HepG2 (cell line): ENCODE data around the gene IMPACT. TPM values are rescaled to one million over a fixed set of nuclear protein-coding genes. Genes with fewer than 3 reads are reported as not detected.
A peak's percentile ranks its signal among the peaks of the same experiment; 100 is the strongest.

Experiments used
- ATRX ChIP-seq: sonication (generic); formaldehyde crosslinking; IDR thresholded peaks from 2 replicates; pipeline ENCODE4 v1.4.0; 2020; ENCODE audit warnings: missing genetic modification reagents, borderline replicate concordance
- HHEX ChIP-seq: IDR thresholded peaks from 2 replicates; pipeline ENCODE4 v1.6.1; 2016; ENCODE audit warnings: control low read depth
- HMG20A ChIP-seq: IDR thresholded peaks from 2 replicates; pipeline ENCODE4 v1.6.1; 2016; ENCODE audit warnings: borderline replicate concordance
- MAFF ChIP-seq: IDR thresholded peaks from 2 replicates; pipeline ENCODE4 v1.6.1; 2011; ENCODE audit warnings: low read depth, low read length, improper control_type of control experiment
- MAFK ChIP-seq, 2 experiments: IDR thresholded peaks in 1 of 2; conservative IDR thresholded peaks in 1 of 2; 2 replicates each; pipeline ENCODE4 v1.6.1; 2011; ENCODE audit warnings: improper control_type of control experiment in 2 of 2, low read length in 2 of 2
- NFYB ChIP-seq: sonication (generic); formaldehyde crosslinking; IDR thresholded peaks from 2 replicates; pipeline ENCODE4 v1.4.0; 2020; ENCODE audit warnings: missing genetic modification reagents
- PHF20 ChIP-seq: sonication (generic); formaldehyde crosslinking; IDR thresholded peaks from 2 replicates; pipeline ENCODE4 v1.5.0; 2020; ENCODE audit warnings: mild to moderate bottlenecking, missing genetic modification reagents
- ZC3H13 ChIP-seq: sonication (generic); formaldehyde crosslinking; IDR thresholded peaks from 2 replicates; pipeline ENCODE4 v1.8.1; 2023; ENCODE audit warnings: mild to moderate bottlenecking, missing genetic modification reagents, moderate library complexity
- ZMYM4 ChIP-seq: sonication (generic); formaldehyde crosslinking; IDR thresholded peaks from 2 replicates; pipeline ENCODE4 v1.8.1; 2023; ENCODE audit warnings: mild to moderate bottlenecking, missing genetic modification reagents
- ZNF432 ChIP-seq: sonication (generic); formaldehyde crosslinking; IDR thresholded peaks from 2 replicates; pipeline ENCODE4 v1.5.0; 2020; ENCODE audit warnings: missing genetic modification reagents, mild to moderate bottlenecking, borderline replicate concordance
- ZNF563 ChIP-seq: sonication (generic); formaldehyde crosslinking; IDR thresholded peaks from 2 replicates; pipeline ENCODE4 v1.8.0; 2022; ENCODE audit warnings: mild to moderate bottlenecking, moderate library complexity, missing genetic modification reagents
- polyA plus RNA-seq, 8 experiments: library from polyadenylated mRNA; depleted of rRNA in 3 of 8; stranded (reverse) in 7 of 8; unstranded in 1 of 8; fragments of >200 nt; fragmentation: Illumina TruSeq in 4 of 8; extraction: Trizol in 4 of 8; gene quantifications; 2 replicates each; pipeline versions ENCODE4 v1.2.1 to v1.2.3, GENCODE V29; 2011 to 2016; ENCODE audit warnings: low read depth in 4 of 8, missing spikeins in 1 of 8, mixed read lengths in 1 of 8; ENCODE audit not compliant: insufficient read depth in 1 of 8
- total RNA-seq, 5 experiments: library from RNA; depleted of rRNA; stranded (reverse); fragments of >200 nt; fragmentation: Illumina TruSeq; extraction: Trizol; gene quantifications; 2 replicates each; pipeline ENCODE4 v1.2.3, GENCODE V29; 2016; ENCODE audit warnings: low read depth in 1 of 5
- TF ChIP-seq, protein P1 (sequence below): sonication (generic); formaldehyde crosslinking; IDR thresholded peaks from 2 replicates; pipeline ENCODE4 v1.5.1; 2020; ENCODE audit warnings: missing genetic modification reagents, mild to moderate bottlenecking, borderline replicate concordance
- TF ChIP-seq, protein P2 (sequence below): sonication (generic); formaldehyde crosslinking; IDR thresholded peaks from 2 replicates; pipeline ENCODE4 v1.8.0; 2022; ENCODE audit warnings: mild to moderate bottlenecking, missing genetic modification reagents, borderline replicate concordance
- TF ChIP-seq, protein P3 (sequence below): IDR thresholded peaks from 2 replicates; pipeline ENCODE4 v1.6.1; 2012; ENCODE audit warnings: low read depth, low read length, improper control_type of control experiment
- TF ChIP-seq, protein P4 (sequence below): sonication (generic); formaldehyde crosslinking; conservative IDR thresholded peaks from 2 replicates; pipeline ENCODE4 v1.8.0; 2022; ENCODE audit warnings: missing genetic modification reagents
- TF ChIP-seq, protein P5 (sequence below): IDR thresholded peaks from 2 replicates; pipeline ENCODE4 v1.6.1; 2018; ENCODE audit warnings: missing genetic modification reagents
- TF ChIP-seq, protein P6 (sequence below): sonication (generic); formaldehyde crosslinking; IDR thresholded peaks from 2 replicates; pipeline ENCODE4 v1.4.0; 2020; ENCODE audit warnings: mild to moderate bottlenecking, missing genetic modification reagents

Gene IMPACT
- total and polyA plus RNA-seq, 2 of the 13 experiments (the other 11 are each of a cell fraction or from before 2014, with no cell fraction given) = 5.0 to 7.7 TPM

DNA sequence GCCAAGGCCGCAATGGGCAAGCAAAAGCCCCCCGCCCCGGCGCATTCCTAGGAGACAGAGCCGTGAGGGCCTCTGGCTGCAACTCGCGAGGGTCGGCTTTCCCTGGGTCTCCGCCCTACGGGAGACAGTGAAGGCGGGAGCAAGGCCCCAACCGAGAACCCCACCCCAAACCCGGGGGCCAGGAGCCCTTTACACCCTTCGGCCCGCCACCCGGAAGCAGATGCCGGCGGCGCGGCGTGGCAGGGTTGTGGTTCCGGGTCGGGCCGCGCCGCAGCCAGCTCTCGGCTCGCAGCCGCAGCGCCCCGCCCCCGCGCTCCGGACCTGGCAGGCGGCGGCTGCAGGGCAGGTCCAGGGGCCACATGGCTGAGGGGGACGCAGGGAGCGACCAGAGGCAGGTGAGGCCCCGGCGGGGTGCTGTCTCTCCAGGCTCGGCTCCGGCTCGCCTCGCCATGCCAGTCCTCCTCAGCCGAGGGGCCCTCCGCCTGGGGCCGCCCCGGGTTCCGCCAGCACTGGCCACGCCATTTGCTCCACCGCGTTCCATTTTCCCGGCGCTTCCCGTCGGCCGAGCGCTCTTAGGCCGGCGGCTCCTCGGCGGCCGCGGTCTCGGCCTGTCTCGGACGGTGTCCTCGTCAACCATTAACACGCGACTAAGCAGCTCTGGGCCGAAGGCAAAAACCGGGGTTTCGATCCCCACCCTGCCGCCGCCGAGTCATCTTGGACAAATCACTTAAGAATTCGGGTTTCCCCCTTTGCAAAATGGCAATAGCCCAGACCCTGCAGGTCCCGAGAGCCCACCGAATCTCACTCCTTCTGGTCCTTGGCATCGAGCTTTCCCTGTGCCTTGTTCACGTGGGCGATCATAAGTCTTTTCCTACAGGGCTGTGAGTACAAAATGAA, at the start of gene IMPACT (continued):
- TF ChIP-seq ZNF432 = no peak
- TF ChIP-seq, protein P1, sequence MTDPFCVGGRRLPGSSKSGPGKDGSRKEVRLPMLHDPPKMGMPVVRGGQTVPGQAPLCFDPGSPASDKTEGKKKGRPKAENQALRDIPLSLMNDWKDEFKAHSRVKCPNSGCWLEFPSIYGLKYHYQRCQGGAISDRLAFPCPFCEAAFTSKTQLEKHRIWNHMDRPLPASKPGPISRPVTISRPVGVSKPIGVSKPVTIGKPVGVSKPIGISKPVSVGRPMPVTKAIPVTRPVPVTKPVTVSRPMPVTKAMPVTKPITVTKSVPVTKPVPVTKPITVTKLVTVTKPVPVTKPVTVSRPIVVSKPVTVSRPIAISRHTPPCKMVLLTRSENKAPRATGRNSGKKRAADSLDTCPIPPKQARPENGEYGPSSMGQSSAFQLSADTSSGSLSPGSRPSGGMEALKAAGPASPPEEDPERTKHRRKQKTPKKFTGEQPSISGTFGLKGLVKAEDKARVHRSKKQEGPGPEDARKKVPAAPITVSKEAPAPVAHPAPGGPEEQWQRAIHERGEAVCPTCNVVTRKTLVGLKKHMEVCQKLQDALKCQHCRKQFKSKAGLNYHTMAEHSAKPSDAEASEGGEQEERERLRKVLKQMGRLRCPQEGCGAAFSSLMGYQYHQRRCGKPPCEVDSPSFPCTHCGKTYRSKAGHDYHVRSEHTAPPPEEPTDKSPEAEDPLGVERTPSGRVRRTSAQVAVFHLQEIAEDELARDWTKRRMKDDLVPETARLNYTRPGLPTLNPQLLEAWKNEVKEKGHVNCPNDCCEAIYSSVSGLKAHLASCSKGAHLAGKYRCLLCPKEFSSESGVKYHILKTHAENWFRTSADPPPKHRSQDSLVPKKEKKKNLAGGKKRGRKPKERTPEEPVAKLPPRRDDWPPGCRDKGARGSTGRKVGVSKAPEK (CRISPR knock-in tag) = no peak
- TF ChIP-seq, protein P2, sequence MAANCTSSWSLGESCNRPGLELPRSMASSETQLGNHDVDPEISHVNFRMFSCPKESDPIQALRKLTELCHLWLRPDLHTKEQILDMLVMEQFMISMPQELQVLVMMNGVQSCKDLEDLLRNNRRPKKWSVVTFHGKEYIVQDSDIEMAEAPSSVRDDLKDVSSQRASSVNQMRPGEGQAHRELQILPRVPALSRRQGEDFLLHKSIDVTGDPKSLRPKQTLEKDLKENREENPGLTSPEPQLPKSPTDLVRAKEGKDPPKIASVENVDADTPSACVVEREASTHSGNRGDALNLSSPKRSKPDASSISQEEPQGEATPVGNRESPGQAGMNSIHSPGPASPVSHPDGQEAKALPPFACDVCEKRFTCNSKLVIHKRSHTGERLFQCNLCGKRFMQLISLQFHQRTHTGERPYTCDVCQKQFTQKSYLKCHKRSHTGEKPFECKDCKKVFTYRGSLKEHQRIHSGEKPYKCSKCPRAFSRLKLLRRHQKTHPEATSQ (CRISPR knock-in tag) = no peak
- TF ChIP-seq ZMYM4 (CRISPR knock-in tag) = peak; percentile 85
- peak; percentile 81 for TF ChIP-seq ZNF563 (CRISPR knock-in tag)
- TF ChIP-seq, protein P3, sequence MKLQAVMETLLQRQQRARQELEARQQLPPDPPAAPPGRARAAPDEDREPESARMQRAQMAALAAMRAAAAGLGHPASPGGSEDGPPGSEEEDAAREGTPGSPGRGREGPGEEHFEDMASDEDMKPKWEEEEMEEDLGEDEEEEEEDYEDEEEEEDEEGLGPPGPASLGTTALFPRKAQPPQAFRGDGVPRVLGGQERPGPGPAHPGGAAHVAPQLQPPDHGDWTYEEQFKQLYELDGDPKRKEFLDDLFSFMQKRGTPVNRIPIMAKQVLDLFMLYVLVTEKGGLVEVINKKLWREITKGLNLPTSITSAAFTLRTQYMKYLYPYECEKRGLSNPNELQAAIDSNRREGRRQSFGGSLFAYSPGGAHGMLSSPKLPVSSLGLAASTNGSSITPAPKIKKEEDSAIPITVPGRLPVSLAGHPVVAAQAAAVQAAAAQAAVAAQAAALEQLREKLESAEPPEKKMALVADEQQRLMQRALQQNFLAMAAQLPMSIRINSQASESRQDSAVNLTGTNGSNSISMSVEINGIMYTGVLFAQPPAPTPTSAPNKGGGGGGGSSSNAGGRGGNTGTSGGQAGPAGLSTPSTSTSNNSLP = no peak
- TF ChIP-seq MAFF = no peak
- TF ChIP-seq NFYB = no peak
- TF ChIP-seq MAFK (conservative IDR thresholded peaks at IDR 0.05 in 1 of 2, IDR thresholded peaks at IDR 0.05 in 1 of 2; ENCODE audit: low read length in 2 of 2) = no peak
- TF ChIP-seq, protein P4, sequence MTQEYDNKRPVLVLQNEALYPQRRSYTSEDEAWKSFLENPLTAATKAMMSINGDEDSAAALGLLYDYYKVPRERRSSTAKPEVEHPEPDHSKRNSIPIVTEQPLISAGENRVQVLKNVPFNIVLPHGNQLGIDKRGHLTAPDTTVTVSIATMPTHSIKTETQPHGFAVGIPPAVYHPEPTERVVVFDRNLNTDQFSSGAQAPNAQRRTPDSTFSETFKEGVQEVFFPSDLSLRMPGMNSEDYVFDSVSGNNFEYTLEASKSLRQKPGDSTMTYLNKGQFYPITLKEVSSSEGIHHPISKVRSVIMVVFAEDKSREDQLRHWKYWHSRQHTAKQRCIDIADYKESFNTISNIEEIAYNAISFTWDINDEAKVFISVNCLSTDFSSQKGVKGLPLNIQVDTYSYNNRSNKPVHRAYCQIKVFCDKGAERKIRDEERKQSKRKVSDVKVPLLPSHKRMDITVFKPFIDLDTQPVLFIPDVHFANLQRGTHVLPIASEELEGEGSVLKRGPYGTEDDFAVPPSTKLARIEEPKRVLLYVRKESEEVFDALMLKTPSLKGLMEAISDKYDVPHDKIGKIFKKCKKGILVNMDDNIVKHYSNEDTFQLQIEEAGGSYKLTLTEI = no peak
- no peak for TF ChIP-seq HMG20A (CRISPR knock-in tag)
- TF ChIP-seq ATRX (CRISPR knock-in tag) = no peak
- peak; percentile 68 for TF ChIP-seq PHF20
- no peak for TF ChIP-seq HHEX (CRISPR knock-in tag)
- no peak for TF ChIP-seq ZC3H13 (CRISPR knock-in tag)
- TF ChIP-seq, protein P5, sequence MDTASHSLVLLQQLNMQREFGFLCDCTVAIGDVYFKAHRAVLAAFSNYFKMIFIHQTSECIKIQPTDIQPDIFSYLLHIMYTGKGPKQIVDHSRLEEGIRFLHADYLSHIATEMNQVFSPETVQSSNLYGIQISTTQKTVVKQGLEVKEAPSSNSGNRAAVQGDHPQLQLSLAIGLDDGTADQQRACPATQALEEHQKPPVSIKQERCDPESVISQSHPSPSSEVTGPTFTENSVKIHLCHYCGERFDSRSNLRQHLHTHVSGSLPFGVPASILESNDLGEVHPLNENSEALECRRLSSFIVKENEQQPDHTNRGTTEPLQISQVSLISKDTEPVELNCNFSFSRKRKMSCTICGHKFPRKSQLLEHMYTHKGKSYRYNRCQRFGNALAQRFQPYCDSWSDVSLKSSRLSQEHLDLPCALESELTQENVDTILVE (CRISPR knock-in tag) = no peak
- TF ChIP-seq, protein P6, sequence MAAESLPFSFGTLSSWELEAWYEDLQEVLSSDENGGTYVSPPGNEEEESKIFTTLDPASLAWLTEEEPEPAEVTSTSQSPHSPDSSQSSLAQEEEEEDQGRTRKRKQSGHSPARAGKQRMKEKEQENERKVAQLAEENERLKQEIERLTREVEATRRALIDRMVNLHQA (CRISPR knock-in tag) = no peak
